ENCODE results near the gene CCNQ. TPM values are rescaled to one million over a fixed set of nuclear protein-coding genes. Genes with fewer than 3 reads are reported as not detected.

CCNQ gene
- total RNA-seq, 1 experiment from 2014 or later = 73.2 TPM

GRCh38 chrX:153639177-153640044, 40.5 kb upstream of the CCNQ start:
- H3K4me3 ChIP-seq = no peak overlapping the region
- H3K36me3 ChIP-seq = no peaks in the 10 kb centered on the region
- no peak for DNase-seq
- H3K9me3 ChIP-seq = no peaks in the 10 kb centered on the region
- peaks cover 11% of the 10 kb centered on the region for H3K27me3 ChIP-seq

- no peak overlapping the region for H3K4me3 ChIP-seq
- DNase-seq = no peak
These were observed 39.7 kb upstream of the CCNQ start for GRCh38 chrX:153638436-153639176.

GRCh38 chrX:153638041-153638371, 39.1 kb upstream of the CCNQ start:
- no peaks in the 10 kb centered on the region for H3K36me3 ChIP-seq
- no peaks in the 10 kb centered on the region for H3K9me3 ChIP-seq
- no peak overlapping the region for H3K4me3 ChIP-seq
- DNase-seq = no peak
- H3K27me3 ChIP-seq = peaks cover 3% of the 10 kb centered on the region; the same call in 1 of the 2 replicates

More at GRCh38 chrX:153638436-153639176, 39.7 kb upstream of the CCNQ start:
- Histone ChIP-seq H3K27me3 (peaks cover 7% of the 10 kb centered on the region; the same call in 1 of the 2 replicates), H3K9me3 (no peaks in the 10 kb centered on the region), H3K36me3 (no peaks in the 10 kb centered on the region)

- Histone ChIP-seq H3K4me3 (no peak overlapping the region), H3K36me3 (no peaks in the 10 kb centered on the region), H3K27me3 (no peaks in the 10 kb centered on the region), H3K9me3 (no peaks in the 10 kb centered on the region)
- no peak for DNase-seq
These were observed 38.4 kb upstream of the CCNQ start for GRCh38 chrX:153637121-153638040.

- no peak for DNase-seq
These were observed 37.8 kb upstream of the CCNQ start for GRCh38 chrX:153636716-153637115.

GRCh38 chrX:153635788-153636668, 37.1 kb upstream of the CCNQ start:
- Histone ChIP-seq H3K4me3 (no peak overlapping the region), H3K9me3 (no peaks in the 10 kb centered on the region), H3K27me3 (no peaks in the 10 kb centered on the region), H3K36me3 (no peaks in the 10 kb centered on the region)
- DNase-seq = peak; percentile 31

More at GRCh38 chrX:153636716-153637115, 37.8 kb upstream of the CCNQ start:
- H3K4me3 ChIP-seq = no peak overlapping the region
- H3K27me3 ChIP-seq = no peaks in the 10 kb centered on the region
- no peaks in the 10 kb centered on the region for H3K36me3 ChIP-seq
- no peaks in the 10 kb centered on the region for H3K9me3 ChIP-seq

- H3K27me3 ChIP-seq = no peaks in the 10 kb centered on the region
- H3K36me3 ChIP-seq = no peaks in the 10 kb centered on the region
- H3K9me3 ChIP-seq = no peaks in the 10 kb centered on the region
- no peak for DNase-seq
- H3K4me3 ChIP-seq = no peak overlapping the region
These were observed 36.4 kb upstream of the CCNQ start for GRCh38 chrX:153635388-153635787.

- H3K9me3 ChIP-seq = no peaks in the 10 kb centered on the region
- no peaks in the 10 kb centered on the region for H3K27me3 ChIP-seq
- DNase-seq = no peak
- no peak overlapping the region for H3K4me3 ChIP-seq
- H3K36me3 ChIP-seq = no peaks in the 10 kb centered on the region
These were observed 35.9 kb upstream of the CCNQ start for GRCh38 chrX:153634832-153635231.

GRCh38 chrX:153634236-153634635, 35.3 kb upstream of the CCNQ start:
- Histone ChIP-seq H3K27me3 (no peaks in the 10 kb centered on the region), H3K9me3 (no peaks in the 10 kb centered on the region), H3K36me3 (no peaks in the 10 kb centered on the region), H3K4me3 (no peak overlapping the region)
- DNase-seq = no peak

GRCh38 chrX:153633607-153634180, 34.8 kb upstream of the CCNQ start:
- Histone ChIP-seq H3K36me3 (no peaks in the 10 kb centered on the region), H3K9me3 (no peaks in the 10 kb centered on the region)
- DNase-seq = no peak

GRCh38 chrX:153633048-153633447, 34.1 kb upstream of the CCNQ start:
- no peak for DNase-seq
- Histone ChIP-seq H3K36me3 (no peaks in the 10 kb centered on the region), H3K4me3 (no peak overlapping the region), H3K27me3 (no peaks in the 10 kb centered on the region), H3K9me3 (no peaks in the 10 kb centered on the region)

More at GRCh38 chrX:153633607-153634180, 34.8 kb upstream of the CCNQ start:
- no peaks in the 10 kb centered on the region for H3K27me3 ChIP-seq
- H3K4me3 ChIP-seq = no peak overlapping the region

GRCh38 chrX:153632595-153632946, 33.6 kb upstream of the CCNQ start:
- DNase-seq = no peak
- no peaks in the 10 kb centered on the region for H3K9me3 ChIP-seq

GRCh38 chrX:153631907-153632594, 33.1 kb upstream of the CCNQ start:
- Histone ChIP-seq H3K9me3 (no peaks in the 10 kb centered on the region), H3K36me3 (no peaks in the 10 kb centered on the region), H3K27me3 (no peaks in the 10 kb centered on the region), H3K4me3 (no peak overlapping the region)
- DNase-seq = no peak

More at GRCh38 chrX:153632595-153632946, 33.6 kb upstream of the CCNQ start:
- Histone ChIP-seq H3K4me3 (no peak overlapping the region), H3K27me3 (no peaks in the 10 kb centered on the region), H3K36me3 (no peaks in the 10 kb centered on the region)

- no peaks in the 10 kb centered on the region for H3K36me3 ChIP-seq
- no peaks in the 10 kb centered on the region for H3K9me3 ChIP-seq
- H3K27me3 ChIP-seq = no peaks in the 10 kb centered on the region
- no peak overlapping the region for H3K4me3 ChIP-seq
- DNase-seq = no peak
These were observed 32.4 kb upstream of the CCNQ start for GRCh38 chrX:153631346-153631745.

GRCh38 chrX:153628665-153629064, 29.7 kb upstream of the CCNQ start:
- Histone ChIP-seq H3K4me3 (no peak overlapping the region), H3K27me3 (no peaks in the 10 kb centered on the region), H3K36me3 (no peaks in the 10 kb centered on the region), H3K9me3 (no peaks in the 10 kb centered on the region)
- no peak for DNase-seq

Data from MG63 (cell line).